Trophoblast cell (in vitro differentiated cells and primary cell): ENCODE measurements around the gene PCYT1B.

ENCODE experiments used
- DNase-seq, 2 donors: peaks; one replicate each; pipeline ENCODE4 v3.0.0-alpha.2; 2016
- H2AFZ ChIP-seq: 2 replicates; pipeline ENCODE4 v1.6.1; 2013; ENCODE audit warnings: low read length, moderate library complexity, mild to moderate bottlenecking; ENCODE audit not compliant: insufficient read depth, poor library complexity
- H2AK5ac ChIP-seq: 2 replicates; pipeline ENCODE4 v1.6.1; 2013; ENCODE audit warnings: mild to moderate bottlenecking, low read length
- H2BK120ac ChIP-seq: 2 replicates; pipeline ENCODE4 v1.6.1; 2013; ENCODE audit warnings: low read length, mild to moderate bottlenecking, moderate library complexity; ENCODE audit not compliant: insufficient read depth, poor library complexity
- H2BK12ac ChIP-seq: 2 replicates; pipeline ENCODE4 v1.6.1; 2013; ENCODE audit warnings: mild to moderate bottlenecking, low read length, moderate library complexity
- H2BK5ac ChIP-seq: 2 replicates; pipeline ENCODE4 v1.6.1; 2013; ENCODE audit warnings: low read length, low read depth, moderate library complexity, mild to moderate bottlenecking; ENCODE audit not compliant: poor library complexity
- H3K14ac ChIP-seq: 2 replicates; pipeline ENCODE4 v1.6.1; 2013; ENCODE audit warnings: mild to moderate bottlenecking, low read length
- H3K18ac ChIP-seq: 2 replicates; pipeline ENCODE4 v1.6.1; 2013; ENCODE audit warnings: mild to moderate bottlenecking, low read length
- H3K23ac ChIP-seq: 2 replicates; pipeline ENCODE4 v1.6.1; 2013; ENCODE audit warnings: low read length
- H3K27ac ChIP-seq: 2 replicates; pipeline ENCODE4 v1.5.1; 2013; ENCODE audit warnings: low read depth, mild to moderate bottlenecking, inconsistent platforms, low read length, moderate library complexity
- H3K27me3 ChIP-seq: 2 replicates; pipeline ENCODE4 v1.6.1; 2013; ENCODE audit warnings: inconsistent platforms, mild to moderate bottlenecking, low read length, moderate library complexity; ENCODE audit not compliant: insufficient read depth
- H3K36me3 ChIP-seq, 2 experiments: 1 replicate in 1 of 2; 2 replicates in 1 of 2; pipeline ENCODE4 v1.6.1; 2013; ENCODE audit warnings: low read length in 2 of 2, mild to moderate bottlenecking in 2 of 2, moderate library complexity in 1 of 2; ENCODE audit not compliant: insufficient read depth in 2 of 2, control insufficient read depth in 1 of 2
- H3K4ac ChIP-seq: 2 replicates; pipeline ENCODE4 v1.6.1; 2013; ENCODE audit warnings: low read depth, mild to moderate bottlenecking, low read length, moderate library complexity
- H3K4me1 ChIP-seq, 2 experiments: 1 replicate in 1 of 2; 2 replicates in 1 of 2; pipeline ENCODE4 v1.6.1; 2013; ENCODE audit warnings: low read length in 2 of 2, mild to moderate bottlenecking in 2 of 2, moderate library complexity in 1 of 2; ENCODE audit not compliant: insufficient read depth in 2 of 2, control insufficient read depth in 1 of 2
- H3K4me2 ChIP-seq: 2 replicates; pipeline ENCODE4 v1.6.1; 2013; ENCODE audit warnings: inconsistent platforms, mild to moderate bottlenecking, low read length, moderate library complexity
- H3K4me3 ChIP-seq: 2 replicates; pipeline ENCODE4 v1.5.1; 2013; ENCODE audit warnings: mild to moderate bottlenecking, low read depth, low read length, inconsistent platforms
- H3K79me1 ChIP-seq: one replicate; pipeline ENCODE4 v1.6.1; 2013; ENCODE audit warnings: low read length
- H3K79me2 ChIP-seq: 2 replicates; pipeline ENCODE4 v1.6.1; 2013; ENCODE audit warnings: low read length, mild to moderate bottlenecking; ENCODE audit not compliant: control insufficient read depth, insufficient read depth, poor library complexity
- H3K9ac ChIP-seq: 2 replicates; pipeline ENCODE4 v1.6.1; 2013; ENCODE audit warnings: mild to moderate bottlenecking, low read length
- H3K9me3 ChIP-seq: 2 replicates; pipeline ENCODE4 v1.6.1; 2013; ENCODE audit warnings: low read depth, mild to moderate bottlenecking, control low read depth, inconsistent platforms, low read length; ENCODE audit not compliant: insufficient read depth
- H4K12ac ChIP-seq: 2 replicates; pipeline ENCODE4 v1.6.1; 2013; ENCODE audit warnings: low read depth, mild to moderate bottlenecking, low read length, moderate library complexity
- H4K8ac ChIP-seq: 2 replicates; pipeline ENCODE4 v1.6.1; 2013; ENCODE audit warnings: low read depth, mild to moderate bottlenecking, low read length, moderate library complexity
- H4K91ac ChIP-seq: one replicate; pipeline ENCODE4 v1.6.1; 2013; ENCODE audit warnings: low read depth, mild to moderate bottlenecking, low read length, moderate library complexity
- WGBS: extraction: QIAGEN DNeasy Blood & Tissue Kit; methylation state at CpG from one replicate; pipeline ENCODE4 v1.1.7; 2013; ENCODE audit warnings: missing lambda C conversion rate; ENCODE audit not compliant: insufficient read length, insufficient coverage; ENCODE audit errors: extremely low coverage; 5-methylcytosine and 5-hydroxymethylcytosine counted together

The PCYT1B gene

GRCh38 chrX:24566240-24566639 is 80.9 kb downstream of the PCYT1B start:
- Histone ChIP-seq H3K9ac (no peak overlapping the region), H3K27me3 (no peaks in the 10 kb centered on the region), H3K36me3 (no peaks in the 10 kb centered on the region), H2BK5ac (no peak overlapping the region), H3K4me3 (no peak overlapping the region), H3K27ac (no peak overlapping the region), H2BK12ac (no peak overlapping the region), H2AFZ (no peak overlapping the region), H4K91ac (no peak overlapping the region), H4K12ac (no peak overlapping the region), H3K4me1 (no peaks in the 10 kb centered on the region), H3K23ac (no peak overlapping the region), H2BK120ac (no peak overlapping the region), H3K79me2 (no peaks in the 10 kb centered on the region), H3K4me2 (no peak overlapping the region), H3K4ac (no peak overlapping the region), H4K8ac (no peak overlapping the region), H3K9me3 (no peaks in the 10 kb centered on the region), H2AK5ac (no peak overlapping the region), H3K79me1 (no peaks in the 10 kb centered on the region), H3K14ac (no peak overlapping the region), H3K18ac (no peak overlapping the region)
- no peak for DNase-seq
- no CpG with 5 or more reads among the region's 3 CpGs for WGBS

- H2BK5ac ChIP-seq, result no peak overlapping the region
- no peak overlapping the region for H3K14ac ChIP-seq
- H3K18ac ChIP-seq, result no peak overlapping the region
- H3K27ac ChIP-seq, result no peak overlapping the region
- H4K8ac ChIP-seq, result no peak overlapping the region
- no peak overlapping the region for H3K4me2 ChIP-seq
- no peaks in the 10 kb centered on the region for H3K79me1 ChIP-seq
- no peak overlapping the region for H3K4me3 ChIP-seq
- no peak overlapping the region for H3K4ac ChIP-seq
- no peak overlapping the region for H4K12ac ChIP-seq
- no peak overlapping the region for H4K91ac ChIP-seq
- H3K23ac ChIP-seq, result no peak overlapping the region
- H3K9ac ChIP-seq, result no peak overlapping the region
- H2AFZ ChIP-seq, result no peak overlapping the region
- no peaks in the 10 kb centered on the region for H3K79me2 ChIP-seq
- H2AK5ac ChIP-seq, result no peak overlapping the region
- H3K36me3 ChIP-seq, result no peaks in the 10 kb centered on the region
- DNase-seq, result no peak
- no peaks in the 10 kb centered on the region for H3K4me1 ChIP-seq
- WGBS, result no CpG with 5 or more reads among the region's 19 CpGs
- no peak overlapping the region for H2BK12ac ChIP-seq
- no peaks in the 10 kb centered on the region for H3K27me3 ChIP-seq
- H2BK120ac ChIP-seq, result no peak overlapping the region
- H3K9me3 ChIP-seq, result no peaks in the 10 kb centered on the region
These were observed 83.7 kb downstream of the PCYT1B start for GRCh38 chrX:24563291-24564010.

GRCh38 chrX:24561121-24561520 is 86.0 kb downstream of the PCYT1B start:
- no peak overlapping the region for H4K12ac ChIP-seq
- H3K4me2 ChIP-seq, result no peak overlapping the region
- no peak for DNase-seq
- H2AK5ac ChIP-seq, result no peak overlapping the region
- H4K8ac ChIP-seq, result no peak overlapping the region
- no peak overlapping the region for H2AFZ ChIP-seq
- H2BK12ac ChIP-seq, result no peak overlapping the region
- no peaks in the 10 kb centered on the region for H3K27me3 ChIP-seq
- H3K4me1 ChIP-seq, result no peaks in the 10 kb centered on the region
- H3K23ac ChIP-seq, result no peak overlapping the region
- H3K79me1 ChIP-seq, result no peaks in the 10 kb centered on the region
- WGBS, result no CpG with 5 or more reads among the region's 5 CpGs
- no peaks in the 10 kb centered on the region for H3K36me3 ChIP-seq
- H3K4me3 ChIP-seq, result no peak overlapping the region
- no peak overlapping the region for H2BK5ac ChIP-seq
- H3K4ac ChIP-seq, result no peak overlapping the region
- no peak overlapping the region for H3K18ac ChIP-seq
- no peaks in the 10 kb centered on the region for H3K9me3 ChIP-seq
- H4K91ac ChIP-seq, result no peak overlapping the region
- H3K27ac ChIP-seq, result no peak overlapping the region
- H2BK120ac ChIP-seq, result no peak overlapping the region
- H3K14ac ChIP-seq, result no peak overlapping the region
- H3K79me2 ChIP-seq, result no peaks in the 10 kb centered on the region
- H3K9ac ChIP-seq, result no peak overlapping the region

- Histone ChIP-seq H3K79me2 (no peaks in the 10 kb centered on the region), H3K4me1 (no peaks in the 10 kb centered on the region), H2AFZ (no peak overlapping the region), H3K36me3 (no peaks in the 10 kb centered on the region), H4K91ac (no peak overlapping the region), H3K9ac (no peak overlapping the region), H3K4ac (no peak overlapping the region), H3K18ac (no peak overlapping the region), H4K8ac (no peak overlapping the region), H3K9me3 (no peaks in the 10 kb centered on the region), H4K12ac (no peak overlapping the region), H2BK12ac (no peak overlapping the region), H3K27me3 (no peaks in the 10 kb centered on the region), H2BK5ac (no peak overlapping the region), H2BK120ac (no peak overlapping the region), H3K23ac (no peak overlapping the region), H3K4me3 (no peak overlapping the region), H2AK5ac (no peak overlapping the region), H3K79me1 (no peaks in the 10 kb centered on the region), H3K14ac (no peak overlapping the region), H3K4me2 (no peak overlapping the region), H3K27ac (no peak overlapping the region)
- no CpG with 5 or more reads among the region's 4 CpGs for WGBS
- no peak for DNase-seq
These were observed 94.1 kb downstream of the PCYT1B start for GRCh38 chrX:24553011-24553410.
